Neural crest cell (in vitro differentiated cells): ENCODE results near the gene PDHA1. TPM values are rescaled to one million over a fixed set of nuclear protein-coding genes. Genes with fewer than 3 reads are reported as not detected.

Source experiments
- DNase-seq: peaks from one replicate; pipeline ENCODE4 v3.0.0; 2021; ENCODE audit warnings: low read depth, mixed read lengths, low spot score
- H3K27ac Mint-ChIP-seq: one replicate; pipeline ENCODE4 v1.8.0; 2021; ENCODE audit warnings: mild to moderate bottlenecking, mixed read lengths; ENCODE audit not compliant: unreplicated experiment
- H3K27me3 Mint-ChIP-seq: 2 replicates; pipeline ENCODE4 v1.8.0; 2021; ENCODE audit warnings: low read depth, mild to moderate bottlenecking, mixed read lengths
- H3K36me3 Mint-ChIP-seq: 2 replicates; pipeline ENCODE4 v1.8.0; 2021; ENCODE audit warnings: low read depth, mild to moderate bottlenecking, mixed read lengths
- H3K4me1 Mint-ChIP-seq: 2 replicates; pipeline ENCODE4 v1.8.0; 2021; ENCODE audit warnings: mixed read lengths
- H3K4me3 Mint-ChIP-seq: one replicate; pipeline ENCODE4 v1.8.0; 2021; ENCODE audit warnings: mild to moderate bottlenecking, mixed read lengths
- H3K9me3 Mint-ChIP-seq: 2 replicates; pipeline ENCODE4 v1.8.0; 2021; ENCODE audit warnings: mixed read lengths
- CTCF ChIP-seq: fragments of 200-600 bp; sonication (generic); conservative IDR thresholded peaks from 2 replicates; pipeline ENCODE4 v1.5.0; 2021; ENCODE audit warnings: antibody characterized with exemption, mild to moderate bottlenecking
- total RNA-seq: library from RNA; stranded (reverse); gene quantifications from 2 replicates; pipeline ENCODE4 v1.2.1, GENCODE V29; 2021

The PDHA1 gene
- total RNA-seq, 1 donor from 2014 or later: 178 TPM

- Mint-ChIP-seq H3K4me3 (no peak overlapping the region), H3K9me3 (no peaks in the 10 kb centered on the region), H3K27me3 (no peaks in the 10 kb centered on the region), H3K27ac (no peak overlapping the region), H3K4me1 (no peaks in the 10 kb centered on the region), H3K36me3 (peaks cover 8% of the 10 kb centered on the region)
- DNase-seq: no peak
- TF ChIP-seq CTCF: no peak
Measured at GRCh38 chrX:19349264-19349663, 5.5 kb downstream of the PDHA1 start.

- Mint-ChIP-seq H3K27me3 (no peaks in the 10 kb centered on the region), H3K4me3 (no peak overlapping the region), H3K36me3 (peaks cover 11% of the 10 kb centered on the region), H3K27ac (no peak overlapping the region), H3K4me1 (no peaks in the 10 kb centered on the region), H3K9me3 (no peaks in the 10 kb centered on the region)
- no peak for TF ChIP-seq CTCF
- no peak for DNase-seq
Measured at GRCh38 chrX:19350941-19351384, 7.2 kb downstream of the PDHA1 start.

GRCh38 chrX:19354625-19355024, 10.9 kb downstream of the PDHA1 start:
- H3K27me3 Mint-ChIP-seq: no peaks in the 10 kb centered on the region
- no peak overlapping the region for H3K27ac Mint-ChIP-seq
- no peaks in the 10 kb centered on the region for H3K4me1 Mint-ChIP-seq
- DNase-seq: no peak
- peaks cover 12% of the 10 kb centered on the region for H3K36me3 Mint-ChIP-seq
- H3K4me3 Mint-ChIP-seq: no peak overlapping the region
- H3K9me3 Mint-ChIP-seq: no peaks in the 10 kb centered on the region
- no peak for TF ChIP-seq CTCF

- no peak for DNase-seq
- Mint-ChIP-seq H3K9me3 (no peaks in the 10 kb centered on the region), H3K27me3 (no peaks in the 10 kb centered on the region), H3K27ac (no peak overlapping the region), H3K4me1 (no peaks in the 10 kb centered on the region), H3K4me3 (no peak overlapping the region), H3K36me3 (peaks cover 5% of the 10 kb centered on the region)
- TF ChIP-seq CTCF: no peak
Measured at GRCh38 chrX:19358521-19358920, 14.8 kb downstream of the PDHA1 start.

GRCh38 chrX:19360903-19361302, 17.2 kb downstream of the PDHA1 start:
- H3K27me3 Mint-ChIP-seq: no peaks in the 10 kb centered on the region
- no peaks in the 10 kb centered on the region for H3K4me1 Mint-ChIP-seq
- no peaks in the 10 kb centered on the region for H3K9me3 Mint-ChIP-seq

More at GRCh38 chrX:19360903-19361302, 17.2 kb downstream of the PDHA1 start:
- Mint-ChIP-seq H3K4me3 (no peak overlapping the region), H3K36me3 (peaks cover 6% of the 10 kb centered on the region), H3K27ac (no peak overlapping the region)
- DNase-seq: no peak
- no peak for TF ChIP-seq CTCF
